Heart left ventricle (tissue), 16 donors: ENCODE data around the gene PTN. TPM values are rescaled to one million over a fixed set of nuclear protein-coding genes. Genes with fewer than 3 reads are reported as not detected.
"Not testable (repeated sequence)": the region's sequence is repeated elsewhere in the genome, so short reads cannot be mapped to it uniquely, and the experiment has no call there.

Experiments
- ATAC-seq, 4 donors: fragments of 200-7000 bp; cut with Tn5 transposase; one replicate each; pipeline ENCODE4 v1.9.1; 2020 to 2022; ENCODE audit warnings: moderate library complexity in 4 of 4, mild to moderate bottlenecking in 3 of 4, moderate number of reproducible peaks in 1 of 4
- DNase-seq, 5 donors: peaks; one replicate each; pipeline ENCODE4 v3.0.0-alpha.2; 2020
- H3K27ac ChIP-seq, 12 donors: fragments of 200-600 bp; sonication (generic) in 4 of 12; one replicate each; pipeline versions ENCODE4 v1.5.0 to v1.8.0; 2016 to 2022; ENCODE audit warnings: mild to moderate bottlenecking in 2 of 12
- H3K27me3 ChIP-seq, 9 donors: fragments of 200-600 bp; sonication (generic) in 2 of 9; one replicate each; pipeline versions ENCODE4 v1.5.1 to v1.8.0; 2016 to 2022; ENCODE audit warnings: mild to moderate bottlenecking in 3 of 9
- H3K36me3 ChIP-seq, 9 donors: fragments of 200-600 bp; sonication (generic) in 2 of 9; one replicate each; pipeline versions ENCODE4 v1.5.0 to v1.8.0; 2018 to 2022; ENCODE audit warnings: mild to moderate bottlenecking in 2 of 9
- H3K4me1 ChIP-seq, 12 donors: fragments of 200-600 bp; sonication (generic) in 4 of 12; one replicate each; pipeline versions ENCODE4 v1.5.0 to v1.8.0; 2016 to 2022; ENCODE audit warnings: mild to moderate bottlenecking in 3 of 12
- H3K4me3 ChIP-seq, 12 donors: fragments of 200-600 bp; sonication (generic) in 4 of 12; one replicate each; pipeline versions ENCODE4 v1.5.0 to v1.8.0; 2017 to 2022; ENCODE audit warnings: mild to moderate bottlenecking in 9 of 12, moderate library complexity in 4 of 12
- H3K9me3 ChIP-seq, 12 donors: fragments of 200-600 bp; sonication (generic) in 4 of 12; one replicate each; pipeline versions ENCODE4 v1.5.0 to v1.8.0; 2016 to 2022; ENCODE audit warnings: mild to moderate bottlenecking in 1 of 12
- CTCF ChIP-seq, 12 donors: fragments of 200-600 bp; sonication (generic) in 4 of 12; IDR thresholded peaks; one replicate each; pipeline versions ENCODE4 v1.5.0 to v1.8.0; 2018 to 2022; ENCODE audit warnings: antibody characterized with exemption in 12 of 12, mild to moderate bottlenecking in 5 of 12
- POLR2A ChIP-seq, 2 donors: fragments of 450-650 bp; IDR thresholded peaks; one replicate each; pipeline ENCODE4 v1.6.1; 2017; ENCODE audit warnings: antibody characterized with exemption in 2 of 2, mild to moderate bottlenecking in 2 of 2, moderate library complexity in 2 of 2
- WGBS, 4 donors: extraction: QIAGEN DNeasy Blood & Tissue Kit in 2 of 4; methylation state at CpG; one replicate each; pipeline versions ENCODE4 v1.1.5 to v1.1.7; 2013 to 2018; 5-methylcytosine and 5-hydroxymethylcytosine counted together
- intact Hi-C, 10 donors: fragments of 100-400 bp; cut with DNase I; formaldehyde crosslinking; loops; one replicate each; pipeline versions ENCODE4 v1.11.1 to v1.14.2; 2022
- polyA plus RNA-seq, 2 donors: library from polyadenylated mRNA; stranded (reverse); fragments of 200-250 nt; gene quantifications; one replicate each; pipeline ENCODE4 v1.2.3, GENCODE V29; 2013
- total RNA-seq, 9 donors: library from RNA; depleted of rRNA in 2 of 9; stranded (reverse); fragments of >200 nt in 2 of 9; fragmentation: NEBNext Ultra II Directional in 3 of 9; extraction: Animal tissue kit (Norgen Biotek cat#: 25700) in 3 of 9; gene quantifications; one replicate each; pipeline versions ENCODE4 v1.1.0 to v1.2.4, GENCODE V29; 2016 to 2023
- donor health status: ischemic (EF 13 %, LVEDD 7.1; RV severe dilation, severe dysfunction).
- donor health status: healthy with polysubstance abuse.
- donor health status: DM: no; HTN: yes; CAD: no.
- donor health status: DM: no; HTN: no; CAD: no.
- donor health status: ischemic (EF 25% LVEDD 6.9; RV normal size, moderate dysfunction).
- donor health status: ischemic (EF 25% LVEDD 5.7; RV mildly dilated, moderate dysfunction).
- donor health status: healthy.
- donor health status: DM: yes; HTN: yes; CAD: no.
- donor health status: ischemic (EF 35%, LVEDD 5.7; RV mildly dilated, moderate dysfunction).
- donor health status: nonischemic (EF 11% LVEDD 7.7; RV severe dilation, severe dysfunction).
- donor health status: DM: yes; HTN: yes; CAD: no.
- donor health status: PGD.
- donor health status: ischemic (EF 29% LVEDD 5.4; RV normal size, mild dysfunction).
- donor health status: nonischemic (EF 23%, LVEDD 6.1; RV moderate dilation, normal function).

PTN gene
- total and polyA plus RNA-seq, 11 donors, result 3.6 to 23.2 (median 12.8) TPM

GRCh38 chr7:137241655-137242360 lies 101.7 kb downstream of the PTN start:
- H3K27me3 ChIP-seq, result no peaks in the 10 kb centered on the region
- no peak overlapping the region for H3K27ac ChIP-seq
- DNase-seq (no peak), ATAC-seq (no peak)
- TF ChIP-seq CTCF (IDR thresholded peaks at IDR 0.05) (no peak), POLR2A (IDR thresholded peaks at IDR 0.05) (no peak)
- no peaks in the 10 kb centered on the region for H3K4me1 ChIP-seq
- no peak overlapping the region for H3K4me3 ChIP-seq
- intact Hi-C loops, result no loop called here
- WGBS, 4 donors, result 65 to 73% (median 67%) methylated on average over 5 of the region's 5 CpGs
- H3K36me3 ChIP-seq, result peaks cover 0 to 6% (median 0%) of the 10 kb centered on the region in 9 donors
- H3K9me3 ChIP-seq, result no peaks in the 10 kb centered on the region

- H3K4me3 ChIP-seq, H3K27me3 ChIP-seq, H3K27ac ChIP-seq, H3K4me1 ChIP-seq, H3K36me3 ChIP-seq, DNase-seq, ATAC-seq, H3K9me3 ChIP-seq, intact Hi-C loops: not testable (repeated sequence)
- 92 to 97% (median 93%) methylated on average over 3 of the region's 3 CpGs for WGBS, 4 donors
Measured at GRCh38 chr7:137239186-137239585, 104.3 kb downstream of the PTN start.

- 79 to 91% (median 81%) methylated on average over 1 of the region's 1 CpG for WGBS, 4 donors
- no peaks in the 10 kb centered on the region for H3K4me1 ChIP-seq
- no peak overlapping the region for H3K4me3 ChIP-seq
- no peaks in the 10 kb centered on the region for H3K27me3 ChIP-seq
- H3K27ac ChIP-seq, result no peak overlapping the region
- H3K36me3 ChIP-seq, result no peaks in the 10 kb centered on the region
- DNase-seq, result no peak
- TF ChIP-seq POLR2A (IDR thresholded peaks at IDR 0.05) (no peak), CTCF (IDR thresholded peaks at IDR 0.05) (no peak)
- intact Hi-C loops, result no loop called here
- no peak for ATAC-seq
- no peaks in the 10 kb centered on the region for H3K9me3 ChIP-seq
Measured at GRCh38 chr7:137235434-137235833, 108.1 kb downstream of the PTN start.

- Histone ChIP-seq H3K27ac (no peak overlapping the region), H3K36me3 (peaks cover 0 to 14% (median 0%) of the 10 kb centered on the region in 9 donors), H3K4me3 (no peak overlapping the region), H3K9me3 (no peaks in the 10 kb centered on the region), H3K4me1 (no peaks in the 10 kb centered on the region), H3K27me3 (no peaks in the 10 kb centered on the region)
- ATAC-seq (no peak), DNase-seq (no peak)
- TF ChIP-seq POLR2A (IDR thresholded peaks at IDR 0.05) (no peak), CTCF (IDR thresholded peaks at IDR 0.05) (no peak)
- intact Hi-C loops, result no loop called here
- 69 to 79% (median 77%) methylated on average over 2 of the region's 2 CpGs for WGBS, 4 donors
Measured at GRCh38 chr7:137231167-137231566, 112.4 kb downstream of the PTN start.

- H3K4me1 ChIP-seq, result no peaks in the 10 kb centered on the region
- no peaks in the 10 kb centered on the region for H3K9me3 ChIP-seq
- intact Hi-C loops, result no loop called here
- no peak for DNase-seq
- TF ChIP-seq CTCF (IDR thresholded peaks at IDR 0.05) (no peak), POLR2A (IDR thresholded peaks at IDR 0.05) (no peak)
- peaks cover 0 to 4% (median 0%) of the 10 kb centered on the region in 9 donors for H3K36me3 ChIP-seq
- WGBS, 4 donors, result 85 to 94% (median 87%) methylated on average over 2 to 3 of the region's 3 CpGs
- H3K4me3 ChIP-seq, result no peak overlapping the region
- no peaks in the 10 kb centered on the region for H3K27me3 ChIP-seq
- ATAC-seq, result no peak
- H3K27ac ChIP-seq, result no peak overlapping the region
Measured at GRCh38 chr7:137221467-137221866, 122.1 kb downstream of the PTN start.
